Heart left ventricle (tissue), 16 donors: ENCODE results near the gene BEST4. TPM values are rescaled to one million over a fixed set of nuclear protein-coding genes. Genes with fewer than 3 reads are reported as not detected.

Experiments used
- ATAC-seq, 4 donors: fragments of 200-7000 bp; cut with Tn5 transposase; one replicate each; pipeline ENCODE4 v1.9.1; 2020 to 2022; ENCODE audit warnings: moderate library complexity in 4 of 4, mild to moderate bottlenecking in 3 of 4, moderate number of reproducible peaks in 1 of 4
- DNase-seq, 5 donors: peaks; one replicate each; pipeline ENCODE4 v3.0.0-alpha.2; 2020
- H3K27ac ChIP-seq, 12 donors: fragments of 200-600 bp; sonication (generic) in 4 of 12; one replicate each; pipeline versions ENCODE4 v1.5.0 to v1.8.0; 2016 to 2022; ENCODE audit warnings: mild to moderate bottlenecking in 2 of 12
- H3K27me3 ChIP-seq, 9 donors: fragments of 200-600 bp; sonication (generic) in 2 of 9; one replicate each; pipeline versions ENCODE4 v1.5.1 to v1.8.0; 2016 to 2022; ENCODE audit warnings: mild to moderate bottlenecking in 3 of 9
- H3K36me3 ChIP-seq, 9 donors: fragments of 200-600 bp; sonication (generic) in 2 of 9; one replicate each; pipeline versions ENCODE4 v1.5.0 to v1.8.0; 2018 to 2022; ENCODE audit warnings: mild to moderate bottlenecking in 2 of 9
- H3K4me1 ChIP-seq, 12 donors: fragments of 200-600 bp; sonication (generic) in 4 of 12; one replicate each; pipeline versions ENCODE4 v1.5.0 to v1.8.0; 2016 to 2022; ENCODE audit warnings: mild to moderate bottlenecking in 3 of 12
- H3K4me3 ChIP-seq, 12 donors: fragments of 200-600 bp; sonication (generic) in 4 of 12; one replicate each; pipeline versions ENCODE4 v1.5.0 to v1.8.0; 2017 to 2022; ENCODE audit warnings: mild to moderate bottlenecking in 9 of 12, moderate library complexity in 4 of 12
- H3K9me3 ChIP-seq, 12 donors: fragments of 200-600 bp; sonication (generic) in 4 of 12; one replicate each; pipeline versions ENCODE4 v1.5.0 to v1.8.0; 2016 to 2022; ENCODE audit warnings: mild to moderate bottlenecking in 1 of 12
- POLR2A ChIP-seq, 2 donors: fragments of 450-650 bp; IDR thresholded peaks; one replicate each; pipeline ENCODE4 v1.6.1; 2017; ENCODE audit warnings: antibody characterized with exemption in 2 of 2, mild to moderate bottlenecking in 2 of 2, moderate library complexity in 2 of 2
- WGBS, 4 donors: extraction: QIAGEN DNeasy Blood & Tissue Kit in 2 of 4; methylation state at CpG; one replicate each; pipeline versions ENCODE4 v1.1.5 to v1.1.7; 2013 to 2018; 5-methylcytosine and 5-hydroxymethylcytosine counted together
- intact Hi-C, 10 donors: fragments of 100-400 bp; cut with DNase I; formaldehyde crosslinking; loops; one replicate each; pipeline versions ENCODE4 v1.11.1 to v1.14.2; 2022
- polyA plus RNA-seq, 2 donors: library from polyadenylated mRNA; stranded (reverse); fragments of 200-250 nt; gene quantifications; one replicate each; pipeline ENCODE4 v1.2.3, GENCODE V29; 2013
- total RNA-seq, 9 donors: library from RNA; depleted of rRNA in 2 of 9; stranded (reverse); fragments of >200 nt in 2 of 9; fragmentation: NEBNext Ultra II Directional in 3 of 9; extraction: Animal tissue kit (Norgen Biotek cat#: 25700) in 3 of 9; gene quantifications; one replicate each; pipeline versions ENCODE4 v1.1.0 to v1.2.4, GENCODE V29; 2016 to 2023
- TF ChIP-seq, protein P1 (sequence below), 12 donors: fragments of 200-600 bp; sonication (generic) in 4 of 12; IDR thresholded peaks; one replicate each; pipeline versions ENCODE4 v1.5.0 to v1.8.0; 2018 to 2022; ENCODE audit warnings: antibody characterized with exemption in 12 of 12, mild to moderate bottlenecking in 5 of 12
- donor health status: ischemic (EF 13 %, LVEDD 7.1; RV severe dilation, severe dysfunction).
- donor health status: healthy with polysubstance abuse.
- donor health status: DM: no; HTN: yes; CAD: no.
- donor health status: DM: no; HTN: no; CAD: no.
- donor health status: ischemic (EF 25% LVEDD 6.9; RV normal size, moderate dysfunction).
- donor health status: ischemic (EF 25% LVEDD 5.7; RV mildly dilated, moderate dysfunction).
- donor health status: healthy.
- donor health status: DM: yes; HTN: yes; CAD: no.
- donor health status: ischemic (EF 35%, LVEDD 5.7; RV mildly dilated, moderate dysfunction).
- donor health status: nonischemic (EF 11% LVEDD 7.7; RV severe dilation, severe dysfunction).
- donor health status: DM: yes; HTN: yes; CAD: no.
- donor health status: PGD.
- donor health status: ischemic (EF 29% LVEDD 5.4; RV normal size, mild dysfunction).
- donor health status: nonischemic (EF 23%, LVEDD 6.1; RV moderate dilation, normal function).

BEST4 gene
- total and polyA plus RNA-seq, 11 donors = 0.06 to 0.32 (median 0.11) TPM; not detected in 6

GRCh38 chr1:44777969-44778635 is 9.9 kb downstream of the BEST4 start:
- Histone ChIP-seq H3K36me3 (peaks cover 0 to 59% (median 51%) of the 10 kb centered on the region in 9 donors), H3K27ac (no peak overlapping the region), H3K4me3 (peak overlapping the region in 1 of 12 donors; percentile 16), H3K4me1 (peaks cover 2 to 38% (median 23%) of the 10 kb centered on the region in 12 donors), H3K27me3 (no peaks in the 10 kb centered on the region), H3K9me3 (no peaks in the 10 kb centered on the region)
- ATAC-seq = no peak
- TF ChIP-seq, protein P1, sequence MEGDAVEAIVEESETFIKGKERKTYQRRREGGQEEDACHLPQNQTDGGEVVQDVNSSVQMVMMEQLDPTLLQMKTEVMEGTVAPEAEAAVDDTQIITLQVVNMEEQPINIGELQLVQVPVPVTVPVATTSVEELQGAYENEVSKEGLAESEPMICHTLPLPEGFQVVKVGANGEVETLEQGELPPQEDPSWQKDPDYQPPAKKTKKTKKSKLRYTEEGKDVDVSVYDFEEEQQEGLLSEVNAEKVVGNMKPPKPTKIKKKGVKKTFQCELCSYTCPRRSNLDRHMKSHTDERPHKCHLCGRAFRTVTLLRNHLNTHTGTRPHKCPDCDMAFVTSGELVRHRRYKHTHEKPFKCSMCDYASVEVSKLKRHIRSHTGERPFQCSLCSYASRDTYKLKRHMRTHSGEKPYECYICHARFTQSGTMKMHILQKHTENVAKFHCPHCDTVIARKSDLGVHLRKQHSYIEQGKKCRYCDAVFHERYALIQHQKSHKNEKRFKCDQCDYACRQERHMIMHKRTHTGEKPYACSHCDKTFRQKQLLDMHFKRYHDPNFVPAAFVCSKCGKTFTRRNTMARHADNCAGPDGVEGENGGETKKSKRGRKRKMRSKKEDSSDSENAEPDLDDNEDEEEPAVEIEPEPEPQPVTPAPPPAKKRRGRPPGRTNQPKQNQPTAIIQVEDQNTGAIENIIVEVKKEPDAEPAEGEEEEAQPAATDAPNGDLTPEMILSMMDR (IDR thresholded peaks at IDR 0.05) = no peak
- no peak for TF ChIP-seq POLR2A (IDR thresholded peaks at IDR 0.05)
- 63 to 71% (median 66%) methylated on average over 13 of the region's 13 CpGs for WGBS, 4 donors
- intact Hi-C loops = loop anchor here in 3 of 10 donors (5.0 to 10.0 kb wide), 3 partner anchors 41 to 527 kb away; partner anchors contain the start of genes KIF2C (in 1 of the 3) and RNU5D-1 (in 1 of the 3)
- DNase-seq = no peak

DNA sequence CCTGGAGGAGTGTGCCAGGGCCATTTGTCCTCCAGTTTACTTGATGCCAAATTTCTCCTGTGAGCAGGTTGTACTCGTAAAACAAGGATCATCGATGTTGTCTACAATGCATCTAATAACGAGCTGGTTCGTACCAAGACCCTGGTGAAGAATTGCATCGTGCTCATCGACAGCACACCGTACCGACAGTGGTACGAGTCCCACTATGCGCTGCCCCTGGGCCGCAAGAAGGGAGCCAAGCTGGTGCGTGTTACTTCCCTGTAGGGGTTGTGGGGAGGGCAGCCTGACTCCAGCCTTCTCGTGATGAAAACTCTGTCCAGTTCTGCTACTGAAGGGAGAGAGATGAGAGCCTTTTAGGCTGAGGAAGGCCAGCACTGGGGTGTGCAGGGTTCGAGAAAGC is 10.4 kb downstream of the BEST4 start:
- WGBS, 4 donors = 82 to 88% (median 83%) methylated on average over 14 of the region's 14 CpGs
- no peaks in the 10 kb centered on the region for H3K27me3 ChIP-seq
- DNase-seq (no peak), ATAC-seq (no peak)
- intact Hi-C loops = loop anchor here in 3 of 10 donors (5.0 to 10.0 kb wide), 3 partner anchors 40 to 527 kb away; partner anchors contain the start of genes KIF2C (in 1 of the 3) and RNU5D-1 (in 1 of the 3)
- no peaks in the 10 kb centered on the region for H3K9me3 ChIP-seq
- peaks cover 2 to 38% (median 23%) of the 10 kb centered on the region in 12 donors for H3K4me1 ChIP-seq
- H3K27ac ChIP-seq = peak overlapping the region in 2 of 12 donors; percentile 95 to 99
- TF ChIP-seq, protein P1 (IDR thresholded peaks at IDR 0.05) = no peak
- no peak for TF ChIP-seq POLR2A (IDR thresholded peaks at IDR 0.05)
- peaks cover 0 to 59% (median 51%) of the 10 kb centered on the region in 9 donors for H3K36me3 ChIP-seq
- H3K4me3 ChIP-seq = peak overlapping the region in 2 of 12 donors; percentile 16 to 87

DNA sequence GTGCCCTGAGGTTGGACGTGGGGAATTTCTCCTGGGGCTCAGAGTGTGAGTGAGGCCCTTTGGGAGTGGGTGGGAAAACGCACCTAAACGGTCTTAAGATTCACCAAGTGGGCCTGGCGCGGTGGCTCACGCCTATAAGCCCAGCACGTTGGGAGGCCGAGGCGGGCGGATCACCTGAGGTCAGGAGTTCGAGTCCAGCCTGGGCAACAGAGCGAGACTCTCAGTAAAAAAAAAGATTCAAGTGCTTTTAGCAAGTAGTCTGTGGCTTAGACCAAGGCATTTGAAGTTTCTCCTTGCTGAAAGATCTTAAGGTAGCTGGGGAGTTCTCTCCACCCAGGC is 11.3 kb downstream of the BEST4 start:
- Histone ChIP-seq H3K27ac (peak overlapping the region in 8 of 12 donors; percentile 85 to 99 (median 95)), H3K27me3 (no peaks in the 10 kb centered on the region), H3K36me3 (peaks cover 0 to 54% (median 51%) of the 10 kb centered on the region in 9 donors), H3K9me3 (no peaks in the 10 kb centered on the region), H3K4me3 (peak overlapping the region in 11 of 12 donors; percentile 68 to 95 (median 86)), H3K4me1 (peaks cover 2 to 38% (median 23%) of the 10 kb centered on the region in 12 donors)
- intact Hi-C loops = loop anchor here in 3 of 10 donors (5.0 to 10.0 kb wide), 3 partner anchors 39 to 528 kb away; partner anchors contain the start of genes KIF2C (in 1 of the 3) and RNU5D-1 (in 1 of the 3)
- ATAC-seq (no peak), DNase-seq (no peak)
- TF ChIP-seq, protein P1 (IDR thresholded peaks at IDR 0.05) = no peak
- TF ChIP-seq POLR2A (IDR thresholded peaks at IDR 0.05) = no peak
- WGBS, 4 donors = 56 to 62% (median 60%) methylated on average over 12 of the region's 12 CpGs
